Parathyroid adenoma (tissue), 2 donors: ENCODE measurements around the gene ARHGAP10.

ENCODE experiments used
- H2AFZ ChIP-seq: fragments of 300-600 bp; sonication (generic); one replicate; pipeline ENCODE4 v1.7.0; 2017; ENCODE audit warnings: antibody characterized with exemption, mild to moderate bottlenecking
- H3K27ac ChIP-seq: fragments of 300-600 bp; sonication (generic); one replicate; pipeline ENCODE4 v1.7.0; 2017
- H3K27me3 ChIP-seq: fragments of 300-600 bp; sonication (generic); one replicate; pipeline ENCODE4 v1.7.0; 2017; ENCODE audit warnings: low read length; ENCODE audit not compliant: control insufficient read depth, insufficient read depth
- H3K36me3 ChIP-seq: fragments of 300-600 bp; sonication (generic); one replicate; pipeline ENCODE4 v1.7.0; 2017; ENCODE audit warnings: low read length; ENCODE audit not compliant: control insufficient read depth, insufficient read depth
- H3K4me1 ChIP-seq: fragments of 300-600 bp; sonication (generic); one replicate; pipeline ENCODE4 v1.7.0; 2017; ENCODE audit warnings: control low read depth
- H3K4me2 ChIP-seq: fragments of 300-600 bp; sonication (generic); one replicate; pipeline ENCODE4 v1.7.0; 2017; ENCODE audit warnings: low read length
- H3K4me3 ChIP-seq: fragments of 300-600 bp; sonication (generic); one replicate; pipeline ENCODE4 v1.7.0; 2017; ENCODE audit warnings: low read depth, low read length
- H3K79me2 ChIP-seq: fragments of 300-600 bp; sonication (generic); one replicate; pipeline ENCODE4 v1.7.0; 2017; ENCODE audit warnings: control low read depth
- H3K9ac ChIP-seq: fragments of 300-600 bp; sonication (generic); one replicate; pipeline ENCODE4 v1.7.0; 2017; ENCODE audit warnings: mild to moderate bottlenecking
- H3K9me3 ChIP-seq: fragments of 300-600 bp; sonication (generic); one replicate; pipeline ENCODE4 v1.7.0; 2017; ENCODE audit warnings: low read length; ENCODE audit not compliant: control insufficient read depth
- TF ChIP-seq, protein P1 (sequence below): fragments of 300-600 bp; sonication (generic); IDR thresholded peaks from one replicate; pipeline ENCODE4 v1.7.0; 2017; ENCODE audit warnings: antibody characterized with exemption, mild to moderate bottlenecking
- donor health status: primary hyperparathyroidism.

The ARHGAP10 gene

DNA sequence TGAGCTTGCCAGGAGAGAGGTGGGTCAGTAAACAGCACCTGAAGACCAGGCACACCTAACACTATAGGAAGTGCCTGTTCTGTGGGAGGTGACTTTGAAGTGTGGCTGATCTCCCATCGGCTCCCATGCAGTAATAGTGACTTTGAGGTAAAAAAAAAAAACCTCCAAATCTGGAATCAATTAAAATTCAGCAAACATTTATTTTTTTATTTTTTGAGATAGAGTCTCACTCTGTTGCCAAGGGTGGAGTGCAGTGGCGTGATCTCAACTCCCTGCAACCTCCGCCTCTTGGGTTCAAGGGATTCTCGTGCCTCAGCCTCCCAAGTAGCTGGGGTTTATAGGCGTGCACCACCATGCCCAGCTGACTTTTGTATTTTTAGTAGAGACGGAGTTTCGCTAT lies 32.4 kb downstream of the ARHGAP10 start:
- no peak overlapping the region for H3K9ac ChIP-seq
- no peak overlapping the region for H3K27ac ChIP-seq
- H3K27me3 ChIP-seq: no peaks in the 10 kb centered on the region
- no peaks in the 10 kb centered on the region for H3K9me3 ChIP-seq
- H3K36me3 ChIP-seq: no peaks in the 10 kb centered on the region
- TF ChIP-seq, protein P1, sequence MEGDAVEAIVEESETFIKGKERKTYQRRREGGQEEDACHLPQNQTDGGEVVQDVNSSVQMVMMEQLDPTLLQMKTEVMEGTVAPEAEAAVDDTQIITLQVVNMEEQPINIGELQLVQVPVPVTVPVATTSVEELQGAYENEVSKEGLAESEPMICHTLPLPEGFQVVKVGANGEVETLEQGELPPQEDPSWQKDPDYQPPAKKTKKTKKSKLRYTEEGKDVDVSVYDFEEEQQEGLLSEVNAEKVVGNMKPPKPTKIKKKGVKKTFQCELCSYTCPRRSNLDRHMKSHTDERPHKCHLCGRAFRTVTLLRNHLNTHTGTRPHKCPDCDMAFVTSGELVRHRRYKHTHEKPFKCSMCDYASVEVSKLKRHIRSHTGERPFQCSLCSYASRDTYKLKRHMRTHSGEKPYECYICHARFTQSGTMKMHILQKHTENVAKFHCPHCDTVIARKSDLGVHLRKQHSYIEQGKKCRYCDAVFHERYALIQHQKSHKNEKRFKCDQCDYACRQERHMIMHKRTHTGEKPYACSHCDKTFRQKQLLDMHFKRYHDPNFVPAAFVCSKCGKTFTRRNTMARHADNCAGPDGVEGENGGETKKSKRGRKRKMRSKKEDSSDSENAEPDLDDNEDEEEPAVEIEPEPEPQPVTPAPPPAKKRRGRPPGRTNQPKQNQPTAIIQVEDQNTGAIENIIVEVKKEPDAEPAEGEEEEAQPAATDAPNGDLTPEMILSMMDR: no peak
- no peaks in the 10 kb centered on the region for H3K4me1 ChIP-seq
- no peak overlapping the region for H3K4me3 ChIP-seq
- H3K4me2 ChIP-seq: no peak overlapping the region
- no peak overlapping the region for H2AFZ ChIP-seq
- H3K79me2 ChIP-seq: peaks cover 4% of the 10 kb centered on the region

DNA sequence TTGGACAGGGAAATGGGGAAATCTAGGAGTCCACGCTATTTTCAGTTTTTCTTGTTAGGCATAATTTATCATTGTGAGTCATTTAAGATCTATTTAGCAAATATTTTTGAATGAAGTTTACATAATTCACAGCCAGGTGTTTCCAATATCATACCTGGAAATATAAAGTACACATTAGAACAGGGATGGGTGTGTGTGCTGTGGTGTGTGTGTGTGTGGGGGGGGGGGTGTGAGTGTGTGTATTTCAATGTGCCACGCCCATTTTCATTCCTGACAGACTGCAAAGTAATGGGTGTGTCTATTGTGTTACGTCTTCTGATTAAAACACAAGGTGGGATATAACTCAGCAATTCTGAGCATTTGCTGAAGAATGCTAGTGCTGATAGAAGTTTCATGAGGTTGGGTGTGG lies 33.2 kb downstream of the ARHGAP10 start:
- Histone ChIP-seq H3K79me2 (peaks cover 4% of the 10 kb centered on the region), H3K4me3 (no peak overlapping the region), H2AFZ (no peak overlapping the region), H3K4me2 (no peak overlapping the region), H3K9me3 (no peaks in the 10 kb centered on the region), H3K27ac (no peak overlapping the region), H3K36me3 (no peaks in the 10 kb centered on the region), H3K27me3 (no peaks in the 10 kb centered on the region), H3K9ac (no peak overlapping the region), H3K4me1 (no peaks in the 10 kb centered on the region)
- TF ChIP-seq, protein P1: no peak

DNA sequence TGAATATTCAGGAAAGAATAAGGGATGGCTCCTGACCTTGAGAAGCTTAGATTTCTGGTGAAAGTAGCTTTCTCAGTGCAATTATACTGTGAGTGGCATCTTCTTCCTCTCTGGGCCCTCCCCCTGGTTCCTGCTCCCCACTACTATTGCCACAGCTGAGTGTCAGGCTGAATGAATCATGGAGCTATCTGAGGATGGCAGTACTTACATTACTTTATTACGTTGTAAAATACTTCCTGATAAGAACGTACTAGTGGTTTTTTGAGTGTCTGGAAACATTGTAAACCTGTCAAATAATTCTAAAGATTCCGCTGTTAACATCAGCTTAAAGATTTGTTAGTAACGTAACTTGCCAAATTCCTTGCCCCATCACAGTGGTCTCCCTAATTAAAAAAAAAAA lies 36.2 kb downstream of the ARHGAP10 start:
- TF ChIP-seq, protein P1: no peak
- no peaks in the 10 kb centered on the region for H3K27me3 ChIP-seq
- no peaks in the 10 kb centered on the region for H3K4me1 ChIP-seq
- H3K9me3 ChIP-seq: no peaks in the 10 kb centered on the region
- H3K36me3 ChIP-seq: no peaks in the 10 kb centered on the region
- no peak overlapping the region for H3K9ac ChIP-seq
- no peak overlapping the region for H3K4me2 ChIP-seq
- H3K4me3 ChIP-seq: no peak overlapping the region
- no peak overlapping the region for H3K27ac ChIP-seq
- no peak overlapping the region for H2AFZ ChIP-seq
- peaks cover 4% of the 10 kb centered on the region for H3K79me2 ChIP-seq

DNA sequence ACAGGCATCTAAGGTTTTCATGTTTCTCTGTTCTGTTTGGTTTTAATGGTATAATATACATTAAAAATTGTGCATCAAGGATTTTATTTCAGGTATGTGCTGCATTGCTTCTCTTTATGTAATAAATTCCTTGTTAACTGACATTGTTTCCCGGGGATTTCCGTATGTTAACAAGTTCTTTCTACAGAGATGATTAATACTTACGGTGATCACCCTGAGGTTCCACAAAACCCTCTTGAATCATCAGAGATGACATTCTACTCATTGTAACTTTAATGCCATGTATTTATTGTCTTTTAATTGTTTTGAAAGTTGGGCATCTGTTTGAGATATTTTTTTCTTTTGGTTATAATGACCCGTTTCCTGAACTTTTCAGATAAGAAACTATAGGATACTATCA lies 37.5 kb downstream of the ARHGAP10 start:
- Histone ChIP-seq H3K27ac (no peak overlapping the region), H3K79me2 (peaks cover 4% of the 10 kb centered on the region), H2AFZ (no peak overlapping the region), H3K27me3 (no peaks in the 10 kb centered on the region), H3K4me2 (no peak overlapping the region), H3K4me1 (no peaks in the 10 kb centered on the region), H3K4me3 (no peak overlapping the region), H3K9ac (no peak overlapping the region), H3K9me3 (no peaks in the 10 kb centered on the region), H3K36me3 (no peaks in the 10 kb centered on the region)
- TF ChIP-seq, protein P1: no peak

DNA sequence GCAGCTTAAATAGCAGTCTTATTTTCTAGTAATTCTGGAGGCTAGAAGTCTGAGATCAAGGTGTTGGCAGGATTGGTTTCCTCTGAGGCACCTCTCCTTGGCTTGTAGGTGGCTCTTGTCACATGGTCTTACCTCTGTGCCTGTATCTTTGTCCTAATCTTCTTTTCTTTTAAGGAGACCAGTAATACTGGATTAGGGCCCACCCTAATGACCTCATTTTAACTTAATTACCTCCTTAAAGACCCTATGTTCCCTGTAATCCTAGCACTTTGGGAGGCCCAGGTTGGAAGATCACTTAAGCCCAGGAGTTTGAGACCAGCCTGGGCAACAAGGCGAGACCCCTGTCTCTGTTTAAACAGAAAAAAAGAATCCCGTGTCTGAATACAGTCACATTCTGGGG lies 38.9 kb downstream of the ARHGAP10 start:
- H3K4me2 ChIP-seq: no peak overlapping the region
- H3K9ac ChIP-seq: no peak overlapping the region

More for the DNA sequence above, 38.9 kb downstream of the ARHGAP10 start:
- Histone ChIP-seq H3K4me1 (no peaks in the 10 kb centered on the region), H3K4me3 (no peak overlapping the region), H3K36me3 (no peaks in the 10 kb centered on the region), H3K79me2 (no peaks in the 10 kb centered on the region), H3K9me3 (no peaks in the 10 kb centered on the region), H3K27me3 (no peaks in the 10 kb centered on the region), H2AFZ (no peak overlapping the region), H3K27ac (no peak overlapping the region)
- TF ChIP-seq, protein P1: no peak
